Uterus (tissue), 4 donors: Measurements from ENCODE around the gene MLLT10. TPM values are rescaled to one million over a fixed set of nuclear protein-coding genes. Genes with fewer than 3 reads are reported as not detected.
A peak's percentile ranks its signal among the peaks of the same experiment; 100 is the strongest.

Experiments used
- DNase-seq, 2 donors: peaks; one replicate each; pipeline ENCODE4 v3.0.0-alpha.2; 2019 to 2020
- H3K27ac ChIP-seq, 2 donors: fragments of 200-600 bp; sonication (generic); 1 replicate in 1 of 2; 2 replicates in 1 of 2; pipeline ENCODE4 v1.5.1; 2016 to 2018
- H3K27me3 ChIP-seq, 2 donors: fragments of 200-600 bp; sonication (generic); one replicate each; pipeline ENCODE4 v1.5.1; 2018 to 2019; ENCODE audit warnings: control low read depth in 1 of 2
- H3K36me3 ChIP-seq, 2 donors: fragments of 200-600 bp; sonication (generic); one replicate each; pipeline ENCODE4 v1.5.1; 2019; ENCODE audit warnings: control low read depth in 1 of 2
- H3K4me1 ChIP-seq, 2 donors: fragments of 200-600 bp; sonication (generic); one replicate each; pipeline ENCODE4 v1.5.1; 2018 to 2019; ENCODE audit warnings: control low read depth in 1 of 2
- H3K4me3 ChIP-seq, 2 donors: fragments of 200-600 bp; sonication (generic); 1 replicate in 1 of 2; 2 replicates in 1 of 2; pipeline ENCODE4 v1.5.1; 2018 to 2019; ENCODE audit warnings: mild to moderate bottlenecking in 1 of 2
- H3K9me3 ChIP-seq, 2 donors: fragments of 200-600 bp; sonication (generic); one replicate each; pipeline ENCODE4 v1.5.1; 2019; ENCODE audit warnings: control low read depth in 1 of 2
- CTCF ChIP-seq, 4 experiments: fragments of 200-600 bp in 2 of 4; fragments of 450-650 bp in 2 of 4; sonication (generic) in 2 of 4; IDR thresholded peaks; one replicate each; pipeline ENCODE4 v1.5.1; 2016 to 2019; ENCODE audit warnings: antibody characterized with exemption in 4 of 4, mild to moderate bottlenecking in 2 of 4, moderate library complexity in 1 of 4
- POLR2A ChIP-seq, 2 donors: fragments of 450-650 bp; IDR thresholded peaks; one replicate each; pipeline ENCODE4 v1.6.1; 2016; ENCODE audit warnings: antibody characterized with exemption in 2 of 2, mild to moderate bottlenecking in 1 of 2, moderate library complexity in 1 of 2
- intact Hi-C: fragments of 100-400 bp; cut with DNase I; formaldehyde crosslinking; loops from one replicate; pipeline ENCODE4 v1.15.1; 2023; ENCODE audit warnings: low total_unique reads
- total RNA-seq, 4 donors: library from RNA; depleted of rRNA in 3 of 4; stranded (reverse); fragments of >200 nt in 3 of 4; gene quantifications; one replicate each; pipeline versions ENCODE4 v1.1.0 to v1.2.4, GENCODE V29; 2014 to 2023
- donor health status: DM: yes; HTN: yes; CAD: no.

The MLLT10 gene
- total RNA-seq, 4 donors from 2014 or later, result 34.1 to 71.2 (median 59.8) TPM

- H3K4me3 ChIP-seq, result peak overlapping the region; percentile 46 to 68
- no peaks in the 10 kb centered on the region for H3K36me3 ChIP-seq
- intact Hi-C loops, result loop anchor here (10.0 kb wide), 1 partner anchor 830 kb away; the partner anchor contains the start of gene BMI1
- TF ChIP-seq POLR2A (IDR thresholded peaks at IDR 0.05) (no peak), CTCF (IDR thresholded peaks at IDR 0.05) (no peak)
- H3K27me3 ChIP-seq, result no peaks in the 10 kb centered on the region
- peaks cover 0 to 8% of the 10 kb centered on the region in 2 donors for H3K4me1 ChIP-seq
- DNase-seq, result peak in 1 of 2 donors; percentile 21
- H3K9me3 ChIP-seq, result no peaks in the 10 kb centered on the region
- H3K27ac ChIP-seq, result peak overlapping the region; percentile 54 to 72
Measured at GRCh38 chr10:21495002-21495751, 38.9 kb upstream of the MLLT10 start.

GRCh38 chr10:21495752-21496342 is 38.2 kb upstream of the MLLT10 start:
- Histone ChIP-seq H3K4me3 (peak overlapping the region; percentile 46 to 68), H3K4me1 (peaks cover 0 to 8% of the 10 kb centered on the region in 2 donors), H3K36me3 (no peaks in the 10 kb centered on the region), H3K9me3 (no peaks in the 10 kb centered on the region), H3K27ac (peak overlapping the region; percentile 16 to 72), H3K27me3 (no peaks in the 10 kb centered on the region)
- TF ChIP-seq CTCF (IDR thresholded peaks at IDR 0.05), result peak; percentile 89 to 99 (median 96)
- no peak for TF ChIP-seq POLR2A (IDR thresholded peaks at IDR 0.05)
- intact Hi-C loops, result loop anchor here (10.0 kb wide), 1 partner anchor 829 kb away; the partner anchor contains the start of gene BMI1
- DNase-seq, result peak; percentile 71 to 84

GRCh38 chr10:21496343-21497176 is 37.5 kb upstream of the MLLT10 start:
- H3K27me3 ChIP-seq, result no peaks in the 10 kb centered on the region
- H3K36me3 ChIP-seq, result no peaks in the 10 kb centered on the region
- TF ChIP-seq CTCF (IDR thresholded peaks at IDR 0.05) (peak; percentile 6 to 37 (median 26)), POLR2A (IDR thresholded peaks at IDR 0.05) (no peak)
- DNase-seq, result peak in 1 of 2 donors; percentile 37
- intact Hi-C loops, result loop anchor here (10.0 kb wide), 1 partner anchor 828 kb away; the partner anchor contains the start of gene BMI1
- H3K9me3 ChIP-seq, result no peaks in the 10 kb centered on the region
- peak overlapping the region; percentile 16 to 72 for H3K27ac ChIP-seq
- H3K4me1 ChIP-seq, result peaks cover 0 to 8% of the 10 kb centered on the region in 2 donors
- H3K4me3 ChIP-seq, result peak overlapping the region; percentile 46 to 68

- Histone ChIP-seq H3K4me3 (peak overlapping the region; percentile 46 to 68), H3K9me3 (no peaks in the 10 kb centered on the region), H3K4me1 (peaks cover 0 to 8% of the 10 kb centered on the region in 2 donors), H3K27ac (peak overlapping the region; percentile 3 to 72), H3K27me3 (no peaks in the 10 kb centered on the region), H3K36me3 (no peaks in the 10 kb centered on the region)
- intact Hi-C loops, result loop anchor here (10.0 kb wide), 1 partner anchor 828 kb away; the partner anchor contains the start of gene BMI1
- TF ChIP-seq CTCF (IDR thresholded peaks at IDR 0.05) (no peak), POLR2A (IDR thresholded peaks at IDR 0.05) (no peak)
- DNase-seq, result peak; percentile 81 to 85
Measured at GRCh38 chr10:21497177-21497807, 36.7 kb upstream of the MLLT10 start.
